ENCODE results near the gene CDC25C.

Gene CDC25C

DNA sequence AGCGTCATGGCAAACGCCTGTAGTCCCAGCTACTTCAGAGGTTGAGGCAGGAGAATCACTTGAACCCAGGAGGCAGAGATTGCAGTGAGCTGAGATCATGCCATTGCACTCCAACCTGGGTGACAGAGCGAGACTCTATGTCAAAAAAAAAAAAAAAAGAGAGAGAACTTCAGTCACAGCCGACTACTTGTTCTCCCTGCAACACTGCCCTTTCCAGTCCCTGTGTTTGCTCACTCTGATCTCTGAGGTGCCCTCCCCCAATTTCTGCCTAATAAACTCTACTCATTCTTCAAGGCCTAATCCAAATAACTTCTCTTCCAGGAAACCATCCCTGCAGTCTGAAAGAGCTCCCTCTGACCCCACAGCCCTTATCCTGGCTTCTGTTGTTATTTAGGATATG, 85.3 kb downstream of the CDC25C start:
- Histone ChIP-seq H3K4me3 (replicated peaks; ENCODE audit: low read depth, low read length) (no peak overlapping the region), H3K27me3 (replicated peaks; ENCODE audit: control insufficient read depth, insufficient read depth, low read length) (peaks cover under 1% of the 10 kb centered on the region), H3K36me3 (ENCODE audit: control insufficient read depth, insufficient read depth, low read length) (no peaks in the 10 kb centered on the region)
- no peak for DNase-seq (ENCODE audit: extremely low read depth, insufficient read length)
- TF ChIP-seq, protein P1, sequence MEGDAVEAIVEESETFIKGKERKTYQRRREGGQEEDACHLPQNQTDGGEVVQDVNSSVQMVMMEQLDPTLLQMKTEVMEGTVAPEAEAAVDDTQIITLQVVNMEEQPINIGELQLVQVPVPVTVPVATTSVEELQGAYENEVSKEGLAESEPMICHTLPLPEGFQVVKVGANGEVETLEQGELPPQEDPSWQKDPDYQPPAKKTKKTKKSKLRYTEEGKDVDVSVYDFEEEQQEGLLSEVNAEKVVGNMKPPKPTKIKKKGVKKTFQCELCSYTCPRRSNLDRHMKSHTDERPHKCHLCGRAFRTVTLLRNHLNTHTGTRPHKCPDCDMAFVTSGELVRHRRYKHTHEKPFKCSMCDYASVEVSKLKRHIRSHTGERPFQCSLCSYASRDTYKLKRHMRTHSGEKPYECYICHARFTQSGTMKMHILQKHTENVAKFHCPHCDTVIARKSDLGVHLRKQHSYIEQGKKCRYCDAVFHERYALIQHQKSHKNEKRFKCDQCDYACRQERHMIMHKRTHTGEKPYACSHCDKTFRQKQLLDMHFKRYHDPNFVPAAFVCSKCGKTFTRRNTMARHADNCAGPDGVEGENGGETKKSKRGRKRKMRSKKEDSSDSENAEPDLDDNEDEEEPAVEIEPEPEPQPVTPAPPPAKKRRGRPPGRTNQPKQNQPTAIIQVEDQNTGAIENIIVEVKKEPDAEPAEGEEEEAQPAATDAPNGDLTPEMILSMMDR (IDR thresholded peaks at IDR 0.05; ENCODE audit: insufficient read depth, low read length, poor library complexity, severe bottlenecking), result no peak

DNA sequence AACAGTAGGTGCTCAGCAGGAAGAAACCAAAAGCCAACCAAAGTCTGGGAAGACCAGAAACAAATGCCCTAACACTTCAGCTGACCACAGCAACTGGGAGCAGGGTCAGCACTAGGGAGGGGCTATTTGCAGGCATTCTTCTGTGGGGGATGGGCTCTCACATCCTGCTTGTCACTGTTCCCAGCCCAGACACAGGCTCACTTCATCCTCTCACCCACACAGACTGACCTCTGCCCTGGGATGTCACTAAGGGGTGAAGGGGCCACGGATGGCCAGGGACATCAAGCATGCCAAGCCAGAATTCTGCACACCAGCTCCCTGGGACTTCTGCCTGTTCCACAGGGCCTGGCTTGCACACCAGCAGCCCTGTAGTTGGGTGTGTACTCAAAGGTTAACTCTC, 85.9 kb downstream of the CDC25C start:
- H3K36me3 ChIP-seq (ENCODE audit: control insufficient read depth, insufficient read depth, low read length), result no peaks in the 10 kb centered on the region
- DNase-seq (ENCODE audit: extremely low read depth, insufficient read length), result no peak
- H3K27me3 ChIP-seq (replicated peaks; ENCODE audit: control insufficient read depth, insufficient read depth, low read length), result peaks cover 2% of the 10 kb centered on the region
- H3K4me3 ChIP-seq (replicated peaks; ENCODE audit: low read depth, low read length), result no peak overlapping the region
- TF ChIP-seq, protein P1 (IDR thresholded peaks at IDR 0.05; ENCODE audit: insufficient read depth, low read length, poor library complexity, severe bottlenecking), result no peak

DNA sequence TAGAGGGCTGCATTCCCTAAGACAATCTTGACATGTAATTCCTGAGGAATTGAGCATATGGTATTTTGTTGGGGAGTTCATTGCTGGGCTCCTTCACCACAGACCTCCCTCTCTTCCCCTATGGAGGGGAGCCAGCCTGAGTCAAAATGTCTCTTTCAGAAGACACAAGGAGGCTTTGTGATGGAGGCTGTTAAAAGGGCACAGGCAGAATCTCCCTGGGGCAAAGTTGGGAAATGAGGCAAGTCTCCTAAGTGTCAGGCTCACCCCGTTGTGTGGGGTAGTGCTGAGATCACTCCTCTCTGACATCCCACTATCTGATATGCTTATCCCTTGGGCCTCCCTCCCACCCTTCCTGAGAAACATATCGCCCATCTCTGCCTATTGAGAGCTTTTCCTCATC, 87.8 kb downstream of the CDC25C start:
- TF ChIP-seq, protein P1 (IDR thresholded peaks at IDR 0.05; ENCODE audit: insufficient read depth, low read length, poor library complexity, severe bottlenecking), result no peak
- no peak for DNase-seq (ENCODE audit: extremely low read depth, insufficient read length)
- no peak overlapping the region for H3K4me3 ChIP-seq (replicated peaks; ENCODE audit: low read depth, low read length)
- H3K27me3 ChIP-seq (replicated peaks; ENCODE audit: control insufficient read depth, insufficient read depth, low read length), result peaks cover 2% of the 10 kb centered on the region
- H3K36me3 ChIP-seq (ENCODE audit: control insufficient read depth, insufficient read depth, low read length), result no peaks in the 10 kb centered on the region

DNA sequence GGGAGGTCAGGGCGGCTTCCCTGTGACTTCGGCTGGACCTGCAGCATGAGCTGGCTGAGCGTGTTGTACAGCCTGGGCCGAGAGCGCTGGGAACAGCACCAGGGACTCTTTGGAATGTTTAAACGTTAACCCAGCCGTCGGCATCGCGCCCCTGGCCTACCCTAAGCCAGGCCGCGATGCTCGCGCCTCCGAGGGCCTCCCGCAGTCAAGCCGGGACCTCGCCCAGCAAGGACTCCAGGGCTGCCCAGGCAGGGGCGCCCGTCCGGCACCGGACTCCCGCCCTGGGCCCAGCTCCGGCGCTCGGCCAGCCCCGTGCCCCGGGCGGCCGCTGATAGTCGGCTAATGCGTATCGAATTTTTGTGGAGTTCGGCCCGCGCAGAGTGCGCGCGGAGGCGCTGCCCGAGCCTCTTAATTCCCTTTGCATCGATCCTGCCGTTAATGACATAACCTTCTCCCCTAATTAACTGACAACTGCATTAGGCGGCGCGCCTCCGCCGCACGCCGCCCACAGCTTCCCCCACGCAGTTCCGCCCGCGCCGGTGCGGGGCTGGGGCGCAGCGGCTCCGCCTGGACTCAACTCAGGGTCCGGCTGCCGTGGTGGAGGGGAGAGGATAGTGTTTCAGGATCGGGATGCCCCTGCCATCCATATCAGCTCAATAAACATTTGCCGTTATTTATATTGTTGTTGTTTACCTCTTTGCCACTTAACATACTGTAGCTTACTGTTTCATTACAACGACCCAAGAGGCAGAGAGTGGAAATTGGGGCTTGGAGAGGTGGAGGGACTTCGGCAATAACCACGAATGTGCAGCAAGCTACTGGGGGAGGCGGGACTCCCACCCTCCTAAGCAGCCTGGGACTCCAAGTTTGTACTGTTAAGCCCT, 89.7 kb downstream of the CDC25C start:
- TF ChIP-seq, protein P1 (IDR thresholded peaks at IDR 0.05; ENCODE audit: insufficient read depth, low read length, poor library complexity, severe bottlenecking), result no peak
- H3K27me3 ChIP-seq (replicated peaks; ENCODE audit: control insufficient read depth, insufficient read depth, low read length), result peaks cover 2% of the 10 kb centered on the region
- peak overlapping the region; percentile 23 for H3K4me3 ChIP-seq (replicated peaks; ENCODE audit: low read depth, low read length)
- H3K36me3 ChIP-seq (ENCODE audit: control insufficient read depth, insufficient read depth, low read length), result no peaks in the 10 kb centered on the region
- DNase-seq (ENCODE audit: extremely low read depth, insufficient read length), result peak; percentile 26

DNA sequence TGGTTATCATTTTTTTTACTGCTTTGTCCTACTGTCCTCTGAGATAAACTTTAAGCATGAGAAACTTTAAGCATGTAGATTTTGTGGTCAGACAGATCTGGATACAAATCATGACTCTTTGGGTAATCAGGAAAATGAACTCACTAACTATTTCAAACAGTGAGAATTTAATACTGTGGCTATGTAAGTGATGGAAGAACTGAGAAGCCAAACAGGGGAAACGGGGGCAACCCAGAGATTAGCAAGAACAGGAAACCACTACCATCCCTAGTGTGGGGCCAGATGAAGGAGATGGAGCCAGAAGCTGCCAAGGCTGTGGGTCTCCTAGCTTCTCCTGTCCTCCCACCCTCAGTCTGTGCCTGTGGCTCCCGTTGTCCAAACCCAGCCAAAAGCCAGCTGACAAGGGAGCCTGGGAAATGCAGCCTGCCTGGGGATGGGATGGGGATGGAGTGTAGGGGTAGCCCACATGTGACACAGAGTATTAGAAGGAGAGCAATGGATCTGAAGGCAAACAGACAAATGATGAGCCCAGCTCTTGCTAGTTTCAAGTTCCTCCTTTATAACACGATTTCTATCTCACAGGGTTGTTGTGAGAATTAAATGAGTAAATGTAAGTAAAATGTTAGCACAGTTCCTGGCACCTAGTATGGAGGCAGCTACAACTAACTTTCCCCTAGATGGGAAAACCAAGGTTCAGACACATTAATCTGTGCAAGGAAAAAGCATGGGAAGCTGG, 90.8 kb downstream of the CDC25C start:
- peak; percentile 11 for DNase-seq (ENCODE audit: extremely low read depth, insufficient read length)
- Histone ChIP-seq H3K4me3 (replicated peaks; ENCODE audit: low read depth, low read length) (no peak overlapping the region), H3K27me3 (replicated peaks; ENCODE audit: control insufficient read depth, insufficient read depth, low read length) (peaks cover 2% of the 10 kb centered on the region), H3K36me3 (ENCODE audit: control insufficient read depth, insufficient read depth, low read length) (no peaks in the 10 kb centered on the region)
- TF ChIP-seq, protein P1 (IDR thresholded peaks at IDR 0.05; ENCODE audit: insufficient read depth, low read length, poor library complexity, severe bottlenecking), result no peak
